Measurements from ENCODE around the gene TRIM16.
A peak's percentile ranks its signal among the peaks of the same experiment; 100 is the strongest.
"Not testable (repeated sequence)": the region's sequence is repeated elsewhere in the genome, so short reads cannot be mapped to it uniquely, and the experiment has no call there.

Gene TRIM16

DNA sequence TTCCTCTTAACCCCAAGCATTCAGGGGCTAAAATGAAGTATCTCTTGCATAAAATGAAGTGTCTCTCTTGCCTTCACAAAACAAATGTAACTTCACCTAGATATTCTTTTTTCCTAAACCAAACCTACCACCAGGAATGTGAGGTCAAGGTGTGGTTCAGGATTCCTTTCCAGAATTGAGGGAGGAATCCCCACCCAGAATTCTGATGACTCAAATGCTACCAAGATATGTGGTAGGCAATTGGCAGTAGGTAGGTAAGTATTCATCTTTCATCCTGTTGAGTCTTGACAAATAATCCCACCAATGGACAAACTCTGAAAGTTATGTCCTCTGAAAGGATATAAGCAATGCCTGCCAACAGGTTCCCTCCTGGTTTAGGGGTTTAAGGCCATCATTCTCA, 26.2 kb downstream of the TRIM16 start:
- TF ChIP-seq, protein P1, sequence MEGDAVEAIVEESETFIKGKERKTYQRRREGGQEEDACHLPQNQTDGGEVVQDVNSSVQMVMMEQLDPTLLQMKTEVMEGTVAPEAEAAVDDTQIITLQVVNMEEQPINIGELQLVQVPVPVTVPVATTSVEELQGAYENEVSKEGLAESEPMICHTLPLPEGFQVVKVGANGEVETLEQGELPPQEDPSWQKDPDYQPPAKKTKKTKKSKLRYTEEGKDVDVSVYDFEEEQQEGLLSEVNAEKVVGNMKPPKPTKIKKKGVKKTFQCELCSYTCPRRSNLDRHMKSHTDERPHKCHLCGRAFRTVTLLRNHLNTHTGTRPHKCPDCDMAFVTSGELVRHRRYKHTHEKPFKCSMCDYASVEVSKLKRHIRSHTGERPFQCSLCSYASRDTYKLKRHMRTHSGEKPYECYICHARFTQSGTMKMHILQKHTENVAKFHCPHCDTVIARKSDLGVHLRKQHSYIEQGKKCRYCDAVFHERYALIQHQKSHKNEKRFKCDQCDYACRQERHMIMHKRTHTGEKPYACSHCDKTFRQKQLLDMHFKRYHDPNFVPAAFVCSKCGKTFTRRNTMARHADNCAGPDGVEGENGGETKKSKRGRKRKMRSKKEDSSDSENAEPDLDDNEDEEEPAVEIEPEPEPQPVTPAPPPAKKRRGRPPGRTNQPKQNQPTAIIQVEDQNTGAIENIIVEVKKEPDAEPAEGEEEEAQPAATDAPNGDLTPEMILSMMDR (IDR thresholded peaks at IDR 0.05), result no peak
- no peak for TF ChIP-seq ZFX (IDR thresholded peaks at IDR 0.05; ENCODE audit: borderline replicate concordance)
- no peak overlapping the region for H3K27ac ChIP-seq

DNA sequence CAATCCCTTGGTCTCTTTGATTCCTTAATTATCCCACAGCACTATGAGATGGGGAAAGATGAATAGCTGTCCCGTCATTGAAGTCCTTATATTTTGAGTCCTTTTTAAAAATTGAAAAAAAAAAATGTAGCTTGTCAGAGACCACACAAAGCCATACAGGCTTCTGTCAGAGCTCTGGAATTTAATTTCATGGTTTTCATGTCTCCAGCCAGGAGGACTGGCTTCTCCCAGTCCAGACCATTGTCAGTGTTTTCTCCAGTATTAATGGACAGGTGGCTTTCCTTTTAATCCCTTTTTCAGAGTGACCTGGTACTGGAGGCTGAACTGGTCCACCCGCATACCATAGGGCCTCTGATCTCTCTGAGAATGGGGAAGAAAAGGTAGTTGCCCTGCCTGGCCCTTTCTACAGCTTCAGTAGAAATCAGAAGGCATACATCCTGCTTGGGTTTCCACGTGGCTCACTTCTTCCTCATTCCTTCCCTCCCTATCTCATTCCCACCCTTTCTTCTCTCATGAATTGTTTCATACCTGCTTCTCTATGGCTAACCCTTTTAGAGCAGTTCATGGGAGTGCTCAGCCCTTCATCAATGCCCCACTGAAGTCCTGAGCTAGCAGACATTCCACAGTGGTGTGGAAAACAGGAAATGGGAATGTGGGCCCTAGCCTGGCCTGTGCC, 29.1 kb downstream of the TRIM16 start:
- no peak overlapping the region for H3K27ac ChIP-seq
- TF ChIP-seq, protein P1 (IDR thresholded peaks at IDR 0.05), result no peak
- TF ChIP-seq ZFX (IDR thresholded peaks at IDR 0.05; ENCODE audit: borderline replicate concordance), result no peak

DNA sequence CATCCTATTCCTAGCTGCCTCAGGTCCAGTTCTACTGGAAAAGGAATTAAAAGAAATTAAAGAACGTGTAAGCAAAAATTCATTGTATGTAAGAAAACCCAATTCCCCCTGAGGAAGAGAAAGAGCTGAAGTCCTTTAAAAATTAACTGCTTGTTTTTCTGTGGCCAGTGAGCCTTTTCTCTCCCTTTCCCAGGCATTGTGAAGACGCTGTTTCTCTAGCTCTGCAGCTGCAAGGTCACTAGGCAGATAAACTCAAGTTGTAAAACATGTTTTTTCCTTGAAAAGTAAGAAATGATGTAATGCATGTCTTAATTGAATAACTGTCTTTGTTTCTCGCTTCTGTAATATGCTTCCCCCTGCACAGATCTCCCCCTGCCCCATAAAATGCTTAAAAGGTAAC, 29.7 kb downstream of the TRIM16 start:
- H3K27ac ChIP-seq, result not testable (repeated sequence)

DNA sequence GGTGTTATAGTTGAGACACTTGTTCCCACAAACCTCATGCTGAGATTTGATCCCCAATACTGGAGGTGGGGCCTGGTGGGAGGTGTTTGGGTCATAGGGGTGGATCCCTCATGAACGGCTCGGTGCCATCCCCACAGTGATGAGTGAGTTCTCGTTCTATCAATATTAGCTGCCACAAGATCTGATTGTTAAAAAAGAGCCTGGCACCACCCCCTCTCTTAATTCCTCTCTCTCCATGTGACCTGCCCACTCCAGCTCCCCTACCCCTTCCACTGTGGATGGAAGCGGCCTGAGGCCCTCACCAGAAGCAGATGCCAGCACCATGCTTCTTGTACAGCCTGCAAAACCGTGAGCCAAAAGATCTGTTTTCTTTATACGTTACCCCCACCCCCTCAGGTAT, 31.2 kb downstream of the TRIM16 start:
- no peak for TF ChIP-seq ZFX (IDR thresholded peaks at IDR 0.05; ENCODE audit: borderline replicate concordance)
- TF ChIP-seq, protein P1 (IDR thresholded peaks at IDR 0.05), result no peak
- H3K27ac ChIP-seq, result no peak overlapping the region

DNA sequence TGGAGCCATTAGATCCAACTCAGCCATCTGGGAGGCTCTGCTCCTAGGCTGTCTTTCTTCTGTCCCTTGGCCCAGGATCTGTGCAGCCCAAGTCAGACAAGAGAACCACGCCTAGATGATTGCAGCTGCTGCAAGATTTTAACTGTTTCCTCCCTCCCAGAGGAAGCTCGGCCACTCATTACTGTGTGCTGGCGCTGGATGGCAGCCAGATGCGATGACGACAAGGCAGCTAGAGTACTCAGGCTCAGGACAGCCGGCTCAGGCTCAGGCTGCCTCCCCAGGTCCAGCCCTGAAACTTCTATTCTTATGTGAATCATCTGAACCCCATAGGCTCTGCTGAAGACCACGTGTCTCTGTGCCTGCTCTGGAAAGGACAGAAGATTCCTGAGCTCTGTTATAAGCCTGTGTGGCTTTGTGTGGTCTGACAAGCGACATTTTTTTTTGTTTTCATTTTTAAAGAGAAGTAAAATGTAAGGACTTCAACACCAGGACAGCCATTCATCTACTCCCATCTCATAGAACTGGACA, 32.5 kb downstream of the TRIM16 start:
- H3K27ac ChIP-seq, result peak overlapping the region; percentile 56
- no peak for TF ChIP-seq ZFX (IDR thresholded peaks at IDR 0.05; ENCODE audit: borderline replicate concordance)
- TF ChIP-seq, protein P1 (IDR thresholded peaks at IDR 0.05), result no peak

DNA sequence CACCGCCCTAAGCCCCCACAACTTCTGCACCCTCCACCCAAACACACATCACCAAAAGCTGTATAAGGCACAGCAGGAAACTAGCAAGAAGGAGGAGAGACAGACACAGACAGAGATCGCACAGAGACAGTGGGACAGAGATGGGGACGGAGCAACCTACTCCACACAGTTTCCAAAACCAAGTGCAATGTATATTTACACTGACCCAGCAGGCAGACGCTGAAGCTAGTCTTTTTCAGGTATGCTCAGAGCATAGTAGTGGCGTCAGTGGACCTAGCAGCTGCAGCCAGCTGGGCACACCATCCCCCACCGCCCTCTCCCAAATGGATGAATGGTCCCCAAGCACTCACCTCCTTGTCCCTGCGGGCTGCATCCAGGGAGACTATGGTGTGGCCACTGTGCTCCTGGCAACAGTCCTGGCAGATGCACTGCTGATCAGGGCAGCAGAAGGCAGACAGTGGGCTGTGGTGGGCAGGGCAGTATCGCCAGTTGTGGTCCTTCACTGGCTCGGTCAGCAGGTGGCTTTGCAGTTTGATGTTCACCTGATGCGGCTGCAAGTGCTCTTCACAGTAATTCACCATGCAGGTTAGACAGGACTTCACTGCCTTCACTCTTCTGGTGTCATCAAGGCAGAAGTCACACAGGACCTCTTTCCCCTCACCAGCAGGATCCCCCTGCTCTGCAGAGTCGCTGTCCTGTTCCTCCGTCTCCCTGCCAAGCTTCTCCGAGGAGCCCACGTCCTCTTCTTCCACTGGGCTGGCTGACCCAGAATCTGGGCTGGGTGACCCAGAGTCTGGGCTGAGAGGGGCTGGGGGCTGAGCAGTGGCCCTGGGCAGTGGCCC, 33.1 kb downstream of the TRIM16 start:
- peak overlapping the region; percentile 56 for H3K27ac ChIP-seq
- TF ChIP-seq, protein P1 (IDR thresholded peaks at IDR 0.05), result no peak
- no peak for TF ChIP-seq ZFX (IDR thresholded peaks at IDR 0.05; ENCODE audit: borderline replicate concordance)

DNA sequence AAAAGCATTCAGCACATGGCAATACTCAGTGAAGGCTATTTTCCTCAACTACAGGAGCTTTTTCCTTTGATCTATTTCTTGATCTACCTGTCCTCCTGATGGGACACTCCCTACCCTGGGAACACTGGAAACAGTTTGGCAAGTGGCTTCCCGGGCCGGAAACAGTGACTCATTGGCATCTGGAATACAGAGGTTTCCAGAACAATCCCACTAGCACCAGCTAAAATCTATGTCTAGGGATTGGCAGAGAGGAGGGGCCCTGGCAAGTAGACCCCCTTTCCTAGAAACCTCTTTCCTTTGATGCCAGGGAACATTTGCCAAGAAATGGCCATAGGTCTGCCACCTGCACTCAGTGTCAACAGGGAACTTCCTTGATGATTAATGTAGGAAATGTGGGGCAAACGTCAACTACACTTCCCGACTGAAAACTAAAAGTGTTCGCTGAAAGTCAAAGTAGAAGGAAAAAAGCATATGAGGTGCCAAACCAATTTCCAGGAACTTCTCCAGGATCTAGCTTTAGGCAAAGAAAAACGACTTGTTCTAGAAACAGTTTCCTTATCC, 34.2 kb downstream of the TRIM16 start:
- TF ChIP-seq, protein P1 (IDR thresholded peaks at IDR 0.05), result no peak
- no peak for TF ChIP-seq ZFX (IDR thresholded peaks at IDR 0.05; ENCODE audit: borderline replicate concordance)
- H3K27ac ChIP-seq, result 0 out of 2 replicates have a peak overlapping the region, but pooled peaks have one; percentile 12
